GM21526 (cell line): ENCODE data around the gene UACA.
"Not testable (repeated sequence)": the region's sequence is repeated elsewhere in the genome, so short reads cannot be mapped to it uniquely, and the experiment has no call there.

ENCODE experiments used
- ATAC-seq: cut with Tn5 transposase; IDR thresholded peaks from one replicate; pipeline ENCODE4 v1.9.1; 2021; ENCODE audit warnings: moderate library complexity; ENCODE audit not compliant: unreplicated experiment, low FRiP score

UACA gene

DNA sequence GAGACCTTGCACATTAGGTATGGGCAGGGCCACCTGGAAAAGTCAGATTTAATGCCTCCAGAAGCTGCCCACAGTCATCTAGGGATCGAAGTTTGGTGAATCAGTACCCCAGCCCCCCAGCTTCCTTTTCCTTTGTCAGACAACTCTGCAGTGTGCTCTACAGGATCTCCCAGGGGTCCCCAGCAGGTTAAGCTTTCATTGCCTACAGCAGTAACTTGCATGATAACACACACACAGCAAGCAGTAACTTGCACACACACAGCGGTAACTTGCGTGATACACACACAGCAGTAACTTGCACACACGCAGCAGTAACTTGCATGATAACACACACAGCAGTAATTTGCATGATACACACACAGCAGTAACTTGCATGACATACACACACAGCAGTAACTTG, 131.3 kb downstream of the UACA start:
- no peak for ATAC-seq

DNA sequence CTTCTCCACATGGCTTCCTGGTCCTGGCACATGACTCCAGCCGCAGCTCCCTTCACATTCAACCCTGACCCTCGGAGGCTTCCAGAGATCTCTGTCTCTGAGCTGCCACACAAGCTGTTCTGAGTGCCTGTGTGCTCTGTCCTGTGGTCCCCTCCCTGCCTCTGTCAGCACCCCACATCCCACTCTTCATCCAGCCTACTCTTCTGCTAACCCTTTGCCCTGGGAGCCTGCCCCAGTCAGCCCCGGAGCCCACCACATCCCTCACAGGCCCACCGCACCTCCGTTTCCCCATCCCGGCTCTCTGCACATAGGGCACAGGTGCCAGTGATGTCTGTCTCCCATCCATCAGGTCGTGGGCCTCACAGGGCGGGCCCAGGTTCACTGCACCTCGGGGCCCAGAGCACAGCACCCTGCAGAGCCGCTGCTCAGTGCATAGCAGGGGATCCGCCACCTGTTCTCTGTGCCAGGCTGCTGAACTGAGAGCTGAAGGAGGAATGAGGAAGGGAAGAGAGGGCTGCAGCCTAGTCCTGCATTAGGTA, 133.6 kb downstream of the UACA start:
- no peak for ATAC-seq

DNA sequence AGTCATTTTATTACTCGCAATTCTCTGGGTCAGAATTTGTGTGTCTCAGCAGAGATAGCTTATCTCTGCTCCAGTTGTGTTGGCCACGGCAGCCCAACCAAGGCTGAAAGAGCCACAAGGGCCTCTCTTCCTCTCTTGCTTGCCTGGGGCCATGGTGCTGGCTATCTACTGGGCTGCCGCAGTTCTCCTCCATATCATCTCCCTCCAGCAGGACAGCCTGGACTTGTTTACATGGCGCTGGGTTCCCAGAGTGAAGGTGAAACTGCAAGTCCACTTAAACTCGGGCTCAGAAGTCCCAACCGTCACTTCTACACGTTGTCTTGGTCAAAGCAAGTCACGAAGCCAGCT, 134.8 kb downstream of the UACA start:
- no peak for ATAC-seq

DNA sequence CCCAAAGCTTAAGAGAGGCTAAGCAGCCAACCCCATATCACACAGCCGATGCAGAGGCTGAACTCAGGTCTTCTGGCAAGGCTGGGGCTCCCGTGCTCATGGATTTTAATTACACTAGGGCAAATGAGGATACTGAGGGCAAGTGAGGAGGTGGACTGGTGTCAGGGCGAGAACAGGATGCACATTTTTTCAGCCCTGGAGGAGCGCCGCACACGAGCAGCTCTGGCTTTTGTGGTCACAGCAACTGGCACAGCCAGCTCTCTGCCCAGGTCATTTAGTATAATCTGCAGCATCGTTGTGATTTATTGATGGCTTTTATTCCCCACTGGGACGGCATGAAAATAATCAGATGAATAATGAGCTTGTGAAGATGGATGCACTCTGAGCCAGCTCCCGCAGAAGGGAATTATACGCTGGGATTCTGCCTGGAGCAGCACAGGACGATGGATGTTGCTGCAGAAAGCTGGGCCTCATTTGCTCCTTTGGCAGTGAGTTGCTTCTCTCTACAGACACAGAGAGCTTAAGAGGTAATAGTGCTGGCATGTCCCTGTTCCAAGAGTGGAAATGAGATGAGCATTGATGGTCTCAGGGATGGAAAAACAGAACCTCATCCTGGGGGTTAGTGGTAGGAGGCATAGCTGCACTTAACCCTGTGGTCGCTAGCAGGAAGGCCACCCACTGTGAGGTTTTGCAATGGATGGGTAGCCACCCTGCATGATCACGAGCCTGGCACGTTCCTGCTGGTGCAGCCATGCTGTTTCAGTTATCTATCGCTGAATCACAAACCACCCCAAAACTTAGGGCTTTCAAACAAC, 135.4 kb downstream of the UACA start:
- ATAC-seq = no peak

DNA sequence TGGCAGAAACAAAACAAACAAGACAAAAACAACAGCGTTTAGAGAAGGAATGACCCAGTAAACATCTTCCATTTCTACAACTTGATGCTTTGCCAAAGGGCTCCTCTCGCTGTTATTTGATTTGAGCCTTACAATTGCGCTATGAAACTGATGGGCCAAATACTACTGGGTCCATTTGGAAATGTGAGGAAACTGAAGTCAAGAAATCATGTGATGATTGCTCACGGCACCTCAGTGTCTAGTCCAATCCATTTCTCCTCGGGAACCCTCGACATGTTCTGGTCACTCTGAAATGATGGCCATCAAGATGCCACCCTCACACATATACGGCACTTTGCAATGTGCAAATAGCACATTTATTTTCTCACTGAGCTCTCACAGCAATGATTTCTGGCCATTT, 136.0 kb downstream of the UACA start:
- no peak for ATAC-seq

GRCh38 chr15:70625438-70625837, 137.9 kb downstream of the UACA start:
- ATAC-seq = no peak

GRCh38 chr15:70625011-70625410, 138.3 kb downstream of the UACA start:
- ATAC-seq = no peak

DNA sequence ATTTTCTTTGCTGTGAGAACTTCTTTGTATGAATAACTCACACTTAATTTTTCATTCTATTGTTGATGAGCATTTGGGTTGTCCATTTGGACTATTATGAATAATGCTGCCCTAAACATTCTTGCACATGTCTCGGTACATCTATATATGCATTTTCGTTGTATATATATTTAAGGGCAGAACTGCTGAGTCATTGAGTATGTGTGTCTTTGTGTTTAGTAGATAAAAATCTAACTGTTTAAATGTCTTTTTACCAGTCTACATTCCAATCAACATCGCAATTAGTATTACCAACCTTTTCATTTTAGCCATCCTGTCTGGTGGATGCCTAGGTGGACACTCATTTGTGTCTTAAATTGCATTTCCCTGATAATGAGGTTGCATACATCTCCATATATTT, 144.4 kb downstream of the UACA start:
- ATAC-seq = no peak

GRCh38 chr15:70617911-70618287, 145.5 kb downstream of the UACA start:
- no peak for ATAC-seq

- no peak for ATAC-seq
These were observed 146.1 kb downstream of the UACA start for GRCh38 chr15:70617076-70617910.

- ATAC-seq = not testable (repeated sequence)
These were observed 147.0 kb downstream of the UACA start for GRCh38 chr15:70616311-70616756.

- ATAC-seq = no peak
These were observed 147.7 kb downstream of the UACA start for GRCh38 chr15:70615435-70616310.

- no peak for ATAC-seq
These were observed 149.1 kb downstream of the UACA start for GRCh38 chr15:70614221-70614620.

- no peak for ATAC-seq
These were observed 150.1 kb downstream of the UACA start for GRCh38 chr15:70613271-70613670.

DNA sequence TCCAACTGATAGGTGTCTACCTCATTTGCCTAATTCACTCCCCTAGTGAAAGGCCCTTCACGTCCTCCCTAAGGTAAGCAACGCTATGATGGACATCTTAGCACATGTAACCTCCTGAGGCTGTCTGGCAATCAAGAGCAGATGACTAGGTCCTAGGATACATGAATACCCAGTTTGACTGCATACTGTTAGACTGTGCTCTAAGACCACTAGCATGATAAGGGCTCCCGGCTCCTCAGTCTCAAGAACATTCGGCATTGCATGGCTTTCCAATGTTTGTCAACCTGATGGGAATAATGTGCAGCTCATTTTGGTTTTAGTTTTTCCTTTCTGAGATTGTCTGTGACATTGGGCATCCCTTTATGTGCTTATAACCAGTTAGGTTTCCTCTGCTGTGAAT, 152.1 kb downstream of the UACA start:
- ATAC-seq = no peak

DNA sequence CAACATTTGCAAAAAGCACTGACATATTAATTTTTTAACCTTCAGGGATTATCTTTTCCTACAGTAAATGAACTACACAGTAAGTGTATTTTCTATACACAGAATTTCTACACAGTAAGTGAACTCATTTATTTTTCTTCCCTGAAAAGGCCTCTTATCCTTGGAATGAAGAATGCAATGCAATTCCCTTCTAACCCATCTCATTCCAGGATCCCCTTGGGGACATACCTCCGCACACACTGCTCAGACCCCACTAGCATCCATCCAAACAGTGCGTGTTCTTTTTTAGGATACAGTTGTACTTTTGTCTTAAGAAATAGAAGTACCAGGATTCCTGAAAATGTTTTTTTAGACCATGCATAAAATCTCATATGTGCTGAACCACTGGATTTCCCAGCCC, 152.8 kb downstream of the UACA start:
- ATAC-seq = no peak

GRCh38 chr15:70609889-70610288, 153.5 kb downstream of the UACA start:
- ATAC-seq = no peak

- ATAC-seq = no peak
These were observed 155.2 kb downstream of the UACA start for GRCh38 chr15:70608144-70608543.

DNA sequence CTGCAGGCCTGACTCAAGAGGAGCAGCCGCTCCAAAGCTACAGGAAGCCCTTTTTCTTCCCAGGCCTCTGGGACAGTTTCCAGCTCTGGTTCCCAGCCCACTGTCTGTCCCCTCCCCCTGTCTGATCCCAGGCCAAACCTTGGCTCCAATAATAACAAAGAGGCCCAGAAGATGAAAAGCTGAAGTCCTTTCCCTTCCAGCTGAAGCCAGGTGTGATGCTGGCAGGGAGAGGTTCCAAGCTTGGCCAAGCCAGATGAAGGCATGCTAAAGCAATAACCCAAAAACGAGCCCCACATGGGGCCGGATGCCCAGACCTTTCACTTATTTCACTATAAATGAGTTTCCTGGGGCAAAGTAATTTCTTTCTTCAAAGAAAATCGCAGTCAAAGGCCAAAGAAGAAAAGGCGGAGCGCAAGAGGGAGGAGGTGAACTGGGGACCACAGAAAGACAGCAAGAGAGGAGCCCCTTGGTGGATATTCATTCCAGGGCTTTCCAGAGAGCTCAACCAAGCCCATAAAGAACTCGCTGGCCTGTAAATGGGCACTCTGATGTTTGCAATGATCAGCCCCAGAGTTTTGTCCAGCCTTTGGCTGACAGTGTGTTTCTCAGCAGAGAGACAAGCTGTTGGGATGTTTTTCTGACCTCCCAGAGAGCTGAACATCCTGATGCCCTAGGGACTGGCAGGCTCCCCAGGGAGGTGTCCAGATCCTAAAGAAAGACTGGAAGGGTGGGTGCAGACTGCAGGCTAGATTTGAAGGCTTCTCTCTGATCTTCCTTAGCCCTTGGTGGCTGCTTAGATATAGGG, 157.6 kb downstream of the UACA start:
- ATAC-seq = no peak
